ENCODE data around the gene METTL15.
"Not testable (repeated sequence)": the region's sequence is repeated elsewhere in the genome, so short reads cannot be mapped to it uniquely, and the experiment has no call there.

The METTL15 gene

GRCh38 chr11:28296426-28296825, 188.2 kb downstream of the METTL15 start:
- no peak for DNase-seq (ENCODE audit: low read depth in 3 of 3)

- no peak for DNase-seq (ENCODE audit: low read depth in 3 of 3)
Observed at GRCh38 chr11:28298209-28298608, 190.0 kb downstream of the METTL15 start.

DNA sequence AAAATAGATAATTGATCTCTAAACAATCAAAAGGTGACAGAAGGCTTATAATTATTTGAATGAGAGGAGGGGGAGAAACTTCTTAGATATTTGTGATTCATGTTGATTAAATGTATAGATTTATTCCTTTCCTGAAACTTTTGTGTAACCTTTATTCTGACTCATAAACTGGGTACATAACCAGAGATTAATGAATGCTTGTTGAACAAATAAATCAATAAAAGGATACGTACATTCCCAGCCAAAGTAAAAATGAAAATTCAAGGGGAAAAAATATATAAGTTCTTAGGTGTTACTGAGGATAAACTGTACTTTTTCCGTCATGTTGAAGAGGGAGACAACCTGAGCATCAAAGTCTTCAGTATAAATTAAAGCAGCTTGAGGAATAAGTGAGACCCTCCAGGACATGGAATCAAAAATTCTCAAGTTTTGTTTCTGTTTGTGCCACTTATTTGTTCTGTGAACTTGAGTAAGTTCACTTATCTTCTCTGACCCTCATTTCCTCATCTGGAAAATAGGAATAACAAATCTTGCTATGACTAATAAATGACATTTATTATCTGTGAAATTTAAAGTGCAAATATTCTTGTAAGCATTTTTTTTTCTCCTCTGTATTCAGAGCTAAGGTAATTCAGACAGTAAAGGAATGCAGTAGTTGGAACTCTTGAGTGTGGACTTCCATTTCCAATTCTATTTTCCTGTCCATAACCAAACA, 195.4 kb downstream of the METTL15 start:
- DNase-seq (ENCODE audit: low read depth in 3 of 3): no peak

DNA sequence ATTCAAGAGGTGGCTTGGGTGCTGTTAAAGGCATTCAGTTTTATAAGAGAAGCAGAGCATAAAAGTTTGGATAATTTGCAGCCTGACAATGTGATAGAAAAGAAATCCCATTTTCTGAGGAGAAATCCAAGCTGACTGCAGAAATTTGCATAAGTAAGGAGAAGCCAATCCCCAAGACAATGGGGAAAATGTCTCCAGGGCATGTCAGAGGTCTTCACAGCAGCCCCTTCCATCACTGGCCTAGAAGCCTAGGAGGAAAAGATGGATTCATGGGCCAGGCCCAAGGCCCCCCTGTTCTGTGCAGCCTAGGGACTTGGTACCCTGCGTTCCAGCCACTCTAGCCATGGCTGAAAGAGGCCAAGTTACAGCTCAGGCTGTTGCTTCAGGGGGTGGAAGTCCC, 207.3 kb downstream of the METTL15 start:
- DNase-seq (ENCODE audit: low read depth in 3 of 3): no peak

DNA sequence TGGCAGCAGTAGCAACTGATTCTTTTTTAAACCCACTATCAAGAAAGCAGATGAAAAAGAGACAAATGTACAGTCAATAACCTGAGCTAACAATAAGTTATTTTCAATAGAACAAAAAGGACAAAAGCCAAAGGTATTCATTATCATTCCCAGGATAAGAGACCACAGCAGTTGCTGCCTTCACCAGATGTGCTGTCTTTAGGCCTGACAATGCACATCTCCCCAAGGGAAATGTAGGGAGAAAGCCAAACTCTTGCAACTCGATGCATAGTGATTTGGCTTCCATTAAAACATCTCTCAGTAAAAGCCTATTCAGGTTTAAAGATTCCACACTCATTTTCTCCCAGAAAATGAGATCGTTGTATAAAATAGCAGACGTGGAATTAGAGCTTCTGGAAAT, 210.7 kb downstream of the METTL15 start:
- no peak for DNase-seq (ENCODE audit: low read depth in 3 of 3)

DNA sequence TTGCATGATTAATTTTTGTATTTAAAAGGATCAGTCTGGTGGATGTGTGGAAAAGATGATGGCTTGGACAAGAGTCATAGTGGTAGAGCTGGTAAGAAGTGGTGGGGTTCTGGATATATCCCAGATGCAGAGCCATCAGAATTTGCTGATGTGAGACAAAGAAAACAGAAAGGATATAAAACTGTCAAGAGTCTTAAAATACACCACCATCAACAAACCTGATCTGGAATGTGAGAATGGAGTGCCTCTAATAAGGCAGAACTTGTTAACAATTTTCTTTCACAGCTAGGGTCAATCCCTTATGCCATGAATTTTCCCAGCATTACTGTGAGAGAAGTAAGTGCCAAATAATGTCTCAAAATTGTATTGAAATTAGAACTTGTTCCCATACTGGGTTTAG, 215.4 kb downstream of the METTL15 start:
- no peak for DNase-seq (ENCODE audit: low read depth in 3 of 3)

DNA sequence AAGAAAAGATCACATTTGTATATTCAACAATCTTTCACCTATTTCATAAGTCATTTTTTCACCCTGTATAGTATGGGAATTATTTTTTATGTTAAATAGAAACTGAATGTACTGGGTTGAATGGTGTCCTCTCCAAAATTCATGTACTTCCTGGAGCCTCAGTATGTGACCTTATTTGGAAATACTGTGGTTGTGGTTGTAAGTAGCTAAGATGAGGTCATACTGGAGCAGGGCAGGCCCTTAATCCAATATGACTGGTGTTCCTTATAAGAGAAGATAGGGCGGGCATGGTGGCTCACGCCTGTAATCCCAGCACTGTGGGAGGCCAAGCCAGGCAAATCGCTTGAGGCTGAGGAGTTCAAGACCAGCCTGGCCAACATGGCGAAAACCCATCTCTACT, 224.2 kb downstream of the METTL15 start:
- DNase-seq (ENCODE audit: low read depth in 3 of 3): not testable (repeated sequence)

GRCh38 chr11:28337701-28338100, 229.5 kb downstream of the METTL15 start:
- no peak for DNase-seq (ENCODE audit: low read depth in 3 of 3)

DNA sequence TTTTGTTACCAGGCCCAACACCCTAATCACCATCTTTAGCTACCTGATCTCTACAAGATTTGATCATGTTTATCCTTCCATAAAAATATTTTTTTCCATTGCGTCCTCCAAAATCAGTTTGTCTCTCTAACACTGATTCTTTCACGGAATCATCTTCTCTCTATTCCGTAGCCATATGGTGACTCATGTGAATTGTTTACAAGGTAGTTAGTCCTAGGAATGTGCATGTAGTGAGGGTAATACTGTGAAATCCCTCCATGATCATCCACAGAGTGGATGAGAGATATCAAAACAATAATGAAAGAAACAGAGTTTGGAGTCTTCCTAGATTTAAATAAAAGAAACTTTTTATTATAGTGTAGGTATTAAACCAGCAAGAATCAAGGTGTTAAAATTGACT, 230.2 kb downstream of the METTL15 start:
- DNase-seq (ENCODE audit: low read depth in 3 of 3): no peak

- no peak for DNase-seq (ENCODE audit: low read depth in 3 of 3)
Observed at GRCh38 chr11:28339488-28339887, 231.3 kb downstream of the METTL15 start.

DNA sequence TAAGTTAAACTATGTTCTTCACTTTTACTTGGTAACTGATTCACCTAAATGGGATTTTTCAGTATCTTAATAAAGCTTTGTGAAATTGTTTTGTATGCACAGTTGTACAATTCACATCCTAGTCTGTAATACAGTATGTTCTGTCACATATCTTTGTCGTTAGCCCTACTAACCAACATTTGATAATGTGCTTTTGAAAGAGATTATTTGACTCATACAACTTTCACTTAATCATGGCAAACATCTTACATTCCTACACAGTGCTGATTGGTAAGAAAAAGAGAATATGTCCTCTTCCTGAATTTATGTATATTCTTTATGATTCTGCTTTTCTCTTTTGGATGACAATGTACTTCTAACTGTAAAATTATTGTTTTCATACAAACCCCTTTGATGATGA, 234.5 kb downstream of the METTL15 start:
- no peak for DNase-seq (ENCODE audit: low read depth in 3 of 3)

- DNase-seq (ENCODE audit: low read depth in 3 of 3): no peak
Observed at GRCh38 chr11:28343304-28344233, 235.4 kb downstream of the METTL15 start.

GRCh38 chr11:28346209-28346608, 238.0 kb downstream of the METTL15 start:
- no peak for DNase-seq (ENCODE audit: low read depth in 3 of 3)

DNA sequence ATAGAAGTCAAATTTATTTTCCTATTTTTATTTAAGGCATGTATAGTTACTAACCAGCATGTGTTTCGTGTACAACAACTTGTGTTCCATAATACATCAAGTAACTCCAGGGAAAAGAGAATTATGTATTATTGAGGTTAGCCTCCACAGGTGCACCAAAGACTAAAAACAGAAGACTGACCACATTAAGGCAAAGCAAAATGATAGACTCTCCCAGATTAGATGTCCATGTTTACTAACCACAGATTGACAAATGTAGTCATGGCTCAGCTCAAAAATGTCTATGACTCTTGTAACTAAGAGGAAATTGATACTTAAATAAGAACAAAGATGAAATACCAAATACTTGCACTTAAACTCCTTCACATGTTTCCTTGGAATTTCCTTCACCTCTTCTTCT, 238.5 kb downstream of the METTL15 start:
- no peak for DNase-seq (ENCODE audit: low read depth in 3 of 3)

GRCh38 chr11:28347371-28347770, 239.2 kb downstream of the METTL15 start:
- DNase-seq (ENCODE audit: low read depth in 3 of 3): no peak

DNA sequence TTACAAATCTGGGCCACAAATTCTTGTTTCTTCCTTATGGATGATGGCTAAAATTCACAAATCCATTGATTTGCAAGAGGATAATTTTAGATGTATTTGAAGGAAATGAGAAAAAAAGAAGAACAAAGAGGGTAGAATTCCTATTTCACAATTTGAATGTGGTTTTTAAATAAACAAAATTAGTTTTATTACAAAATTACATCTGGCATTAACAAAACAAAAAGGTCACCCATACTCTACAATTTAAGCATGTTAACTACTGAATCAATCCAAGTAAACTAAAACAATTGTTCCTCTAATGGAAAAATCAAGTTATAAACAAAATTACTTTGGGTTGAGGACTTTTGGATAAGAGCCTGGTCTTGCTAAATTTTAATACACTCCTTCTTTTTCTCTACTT, 242.0 kb downstream of the METTL15 start:
- DNase-seq (ENCODE audit: low read depth in 3 of 3): no peak

- DNase-seq (ENCODE audit: low read depth in 3 of 3): no peak
Observed at GRCh38 chr11:28353991-28354390, 245.8 kb downstream of the METTL15 start.

- no peak for DNase-seq (ENCODE audit: low read depth in 3 of 3)
Observed at GRCh38 chr11:28366549-28367346, 258.6 kb downstream of the METTL15 start.

GRCh38 chr11:28378095-28378494, 269.9 kb downstream of the METTL15 start:
- DNase-seq (ENCODE audit: low read depth in 3 of 3): not testable (repeated sequence)
